ENCODE results near the gene LEKR1. TPM values are rescaled to one million over a fixed set of nuclear protein-coding genes. Genes with fewer than 3 reads are reported as not detected.

Gene LEKR1
- polyA plus RNA-seq, 12 donors, result 0.31 to 1.4 (median 0.49) TPM; not detected in 2

Other genes with a start within 250 kb of the LEKR1 start
- 10 to 100 TPM in 4 of 12 donors, 1 to 10 TPM in 7, not detected in 1; 7.9 to 18.6 (median 9.7) TPM for gene TIPARP, start 151.8 kb upstream of the LEKR1 start, polyA plus RNA-seq (ENCODE audit: insufficient read length in 12 of 12)